H9 (cell line): ENCODE data around the gene CSNK1A1. TPM values are rescaled to one million over a fixed set of nuclear protein-coding genes. Genes with fewer than 3 reads are reported as not detected.
"Not testable (repeated sequence)": the region's sequence is repeated elsewhere in the genome, so short reads cannot be mapped to it uniquely, and the experiment has no call there.

Source experiments
- DNase-seq: peaks from one replicate; pipeline ENCODE4 v3.0.0-alpha.2; 2017
- H2AFZ ChIP-seq: one replicate; pipeline ENCODE4 v1.6.1; 2013; ENCODE audit warnings: mild to moderate bottlenecking, low read length, control low read depth, moderate library complexity
- H2AK5ac ChIP-seq: 2 replicates; pipeline ENCODE4 v1.6.1; 2013; ENCODE audit warnings: low read length, control low read depth, mixed read lengths; ENCODE audit not compliant: insufficient read length
- H2BK120ac ChIP-seq: one replicate; pipeline ENCODE4 v1.6.1; 2013; ENCODE audit warnings: low read depth, mild to moderate bottlenecking, low read length, control low read depth, inconsistent platforms; ENCODE audit not compliant: poor library complexity, severe bottlenecking
- H2BK12ac ChIP-seq: 2 replicates; pipeline ENCODE4 v1.6.1; 2013; ENCODE audit warnings: low read length, control low read depth, mixed read lengths, low read depth; ENCODE audit not compliant: insufficient read length
- H2BK15ac ChIP-seq: 2 replicates; pipeline ENCODE4 v1.6.1; 2013; ENCODE audit warnings: low read depth, low read length, control low read depth
- H2BK20ac ChIP-seq: one replicate; pipeline ENCODE4 v1.6.1; 2013; ENCODE audit warnings: low read depth, mild to moderate bottlenecking, low read length, control low read depth, inconsistent platforms; ENCODE audit not compliant: poor library complexity, severe bottlenecking
- H2BK5ac ChIP-seq: 2 replicates; pipeline ENCODE4 v1.6.1; 2013; ENCODE audit warnings: low read length, control low read depth, mixed read lengths; ENCODE audit not compliant: insufficient read length
- H3K14ac ChIP-seq: 2 replicates; pipeline ENCODE4 v1.6.1; 2013; ENCODE audit warnings: low read length, control low read depth; ENCODE audit not compliant: insufficient read depth
- H3K18ac ChIP-seq: 2 replicates; pipeline ENCODE4 v1.6.1; 2013; ENCODE audit warnings: low read depth, mild to moderate bottlenecking, mixed read lengths, low read length, control low read depth; ENCODE audit not compliant: insufficient read length
- H3K23ac ChIP-seq: 2 replicates; pipeline ENCODE4 v1.6.1; 2013; ENCODE audit warnings: low read length, control low read depth, mixed read lengths, low read depth; ENCODE audit not compliant: insufficient read length
- H3K23me2 ChIP-seq: 2 replicates; pipeline ENCODE4 v1.6.1; 2013; ENCODE audit warnings: low read depth, mild to moderate bottlenecking, mixed read lengths, low read length, control low read depth; ENCODE audit not compliant: insufficient read length, poor library complexity, severe bottlenecking
- H3K27ac ChIP-seq: 2 replicates; pipeline ENCODE4 v1.5.1; 2013; ENCODE audit warnings: low read length, control low read depth, mixed read lengths, low read depth; ENCODE audit not compliant: insufficient read length
- H3K27me3 ChIP-seq: 2 replicates; pipeline ENCODE4 v1.6.1; 2013; ENCODE audit warnings: low read length, control low read depth, inconsistent platforms; ENCODE audit not compliant: insufficient read depth
- H3K4ac ChIP-seq: 2 replicates; pipeline ENCODE4 v1.6.1; 2013; ENCODE audit warnings: low read depth, mild to moderate bottlenecking, control low read depth, inconsistent platforms, low read length, moderate library complexity
- H3K4me1 ChIP-seq: 2 replicates; pipeline ENCODE4 v1.6.1; 2013; ENCODE audit warnings: low read length, control low read depth, inconsistent platforms; ENCODE audit not compliant: insufficient read depth
- H3K4me2 ChIP-seq: 2 replicates; pipeline ENCODE4 v1.6.1; 2013; ENCODE audit warnings: low read length, control low read depth, mixed read lengths; ENCODE audit not compliant: insufficient read length, insufficient read depth
- H3K56ac ChIP-seq: 2 replicates; pipeline ENCODE4 v1.6.1; 2013; ENCODE audit warnings: low read depth, mild to moderate bottlenecking, mixed read lengths, low read length, control low read depth; ENCODE audit not compliant: insufficient read length
- H3K79me1 ChIP-seq: 2 replicates; pipeline ENCODE4 v1.6.1; 2013; ENCODE audit warnings: low read depth, mild to moderate bottlenecking, moderate library complexity, low read length, control low read depth, inconsistent platforms; ENCODE audit not compliant: insufficient read depth, poor library complexity, severe bottlenecking
- H3K79me2 ChIP-seq: 2 replicates; pipeline ENCODE4 v1.6.1; 2013; ENCODE audit warnings: low read length, control low read depth, inconsistent platforms; ENCODE audit not compliant: insufficient read depth
- H3K9ac ChIP-seq: 2 replicates; pipeline ENCODE4 v1.6.1; 2013; ENCODE audit warnings: low read length, control low read depth, mixed read lengths; ENCODE audit not compliant: insufficient read length; ENCODE audit errors: extremely low read depth
- H3K9me3 ChIP-seq: one replicate; pipeline ENCODE4 v1.6.1; 2013; ENCODE audit warnings: low read depth, low read length, inconsistent platforms; ENCODE audit not compliant: control insufficient read depth
- H3T11ph ChIP-seq: one replicate; pipeline ENCODE4 v1.6.1; 2013; ENCODE audit warnings: mild to moderate bottlenecking, low read length, control low read depth, inconsistent platforms
- H4K20me1 ChIP-seq: one replicate; pipeline ENCODE4 v1.6.1; 2013; ENCODE audit not compliant: control insufficient read depth, insufficient read length, insufficient read depth
- H4K5ac ChIP-seq: 2 replicates; pipeline ENCODE4 v1.6.1; 2013; ENCODE audit warnings: low read depth, mild to moderate bottlenecking, mixed read lengths, low read length, control low read depth; ENCODE audit not compliant: insufficient read length
- H4K8ac ChIP-seq: replicated peaks from 2 replicates; pipeline ENCODE4 v1.6.1; 2013; ENCODE audit warnings: low read length, control low read depth, mixed read lengths, low read depth; ENCODE audit not compliant: insufficient read length
- H4K91ac ChIP-seq: 2 replicates; pipeline ENCODE4 v1.6.1; 2013; ENCODE audit warnings: low read depth, mild to moderate bottlenecking, moderate library complexity, mixed read lengths, low read length, control low read depth; ENCODE audit not compliant: insufficient read length
- H3K27ac Mint-ChIP-seq, 3 experiments: 2 replicates in 2 of 3; 3 replicates in 1 of 3; pipeline ENCODE4 v1.8.0; 2020 to 2021; ENCODE audit warnings: mixed read lengths in 3 of 3, mild to moderate bottlenecking in 1 of 3, moderate library complexity in 1 of 3
- H3K27me3 Mint-ChIP-seq: 2 replicates; pipeline ENCODE4 v1.8.0; 2021; ENCODE audit warnings: low read depth, mild to moderate bottlenecking, moderate library complexity, mixed read lengths
- H3K36me3 Mint-ChIP-seq, 3 experiments: 2 replicates in 2 of 3; 3 replicates in 1 of 3; pipeline ENCODE4 v1.8.0; 2020 to 2021; ENCODE audit warnings: low read depth in 3 of 3, mixed read lengths in 3 of 3; ENCODE audit not compliant: insufficient read depth in 1 of 3
- H3K4me1 Mint-ChIP-seq, 2 experiments: 2 replicates each; pipeline ENCODE4 v1.8.0; 2020; ENCODE audit warnings: mixed read lengths in 2 of 2
- H3K4me3 Mint-ChIP-seq, 2 experiments: 2 replicates in 1 of 2; 3 replicates in 1 of 2; pipeline ENCODE4 v1.8.0; 2020 to 2021; ENCODE audit warnings: mild to moderate bottlenecking in 2 of 2, mixed read lengths in 2 of 2, moderate library complexity in 1 of 2
- H3K9me3 Mint-ChIP-seq, 2 experiments: 2 replicates in 1 of 2; 3 replicates in 1 of 2; pipeline ENCODE4 v1.8.0; 2020; ENCODE audit warnings: mild to moderate bottlenecking in 2 of 2, mixed read lengths in 2 of 2, moderate library complexity in 1 of 2
- CTCF ChIP-seq: fragments of 200-600 bp; sonication (generic); conservative IDR thresholded peaks from 3 replicates; pipeline ENCODE4 v1.8.0; 2021; ENCODE audit warnings: antibody characterized with exemption, mild to moderate bottlenecking
- WGBS: extraction: QIAGEN DNeasy Blood & Tissue Kit; methylation state at CpG from one replicate; pipeline ENCODE4 v1.1.7; 2013; ENCODE audit warnings: missing lambda C conversion rate, low lambda C conversion rate, mixed read lengths; ENCODE audit not compliant: insufficient read length; ENCODE audit errors: extremely low coverage; 5-methylcytosine and 5-hydroxymethylcytosine counted together
- total RNA-seq: library from RNA; stranded (reverse); gene quantifications from 2 replicates; pipeline ENCODE4 v1.2.1, GENCODE V29; 2021

The CSNK1A1 gene
- total RNA-seq, 1 experiment from 2014 or later, result 310 TPM

DNA sequence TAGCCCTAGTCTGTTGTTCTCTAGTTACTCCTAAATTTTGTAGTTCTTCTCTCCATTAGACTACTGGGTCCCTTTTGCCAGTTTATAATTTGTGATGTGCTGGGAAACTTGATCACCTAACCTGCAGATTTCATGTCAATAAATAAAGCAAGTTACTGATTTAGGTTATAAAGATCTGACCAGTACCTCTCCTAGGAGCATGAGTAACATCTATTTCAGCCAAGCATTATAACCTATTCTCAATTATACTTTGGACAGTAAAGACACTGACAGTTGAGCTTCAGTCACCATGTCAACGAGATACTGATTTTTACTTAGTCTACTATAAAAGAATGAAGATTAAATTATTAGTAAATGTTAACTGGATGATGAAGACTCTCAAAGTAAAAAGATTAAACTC is 36.7 kb downstream of the CSNK1A1 start:
- Histone ChIP-seq H2AK5ac (no peak overlapping the region), H2BK20ac (no peak overlapping the region), H3K4ac (no peak overlapping the region), H3K79me1 (no peaks in the 10 kb centered on the region), H3K4me2 (no peak overlapping the region), H2BK120ac (no peak overlapping the region), H3K9ac (no peak overlapping the region), H2BK15ac (no peak overlapping the region), H3K9me3 (no peaks in the 10 kb centered on the region), H3K79me2 (peaks cover 10% of the 10 kb centered on the region; the same call in 1 of the 2 replicates), H3K14ac (no peak overlapping the region), H4K5ac (no peak overlapping the region), H4K91ac (no peak overlapping the region), H3K27ac (no peak overlapping the region), H4K20me1 (no peaks in the 10 kb centered on the region), H2AFZ (no peak overlapping the region), H3K23ac (no peak overlapping the region), H3K27me3 (no peaks in the 10 kb centered on the region), H3K56ac (no peak overlapping the region), H3T11ph (no peak overlapping the region), H2BK12ac (no peak overlapping the region), H3K18ac (no peak overlapping the region), H3K23me2 (no peaks in the 10 kb centered on the region), H3K4me1 (no peaks in the 10 kb centered on the region; the same call in 1 of the 2 replicates), H2BK5ac (no peak overlapping the region), H4K8ac (no peak overlapping the region)
- WGBS, result no CpG with 5 or more reads among the region's 1 CpG
- H3K9me3 Mint-ChIP-seq, result no peaks in the 10 kb centered on the region
- no peak for TF ChIP-seq CTCF
- H3K4me1 Mint-ChIP-seq, result peaks cover 27 to 29% of the 10 kb centered on the region in 2 experiments
- peaks cover 15 to 70% (median 67%) of the 10 kb centered on the region in 3 experiments; a peak in 6 of 7 replicates for H3K36me3 Mint-ChIP-seq
- no peaks in the 10 kb centered on the region for H3K27me3 Mint-ChIP-seq
- H3K27ac Mint-ChIP-seq, result peak overlapping the region in 1 of 3 experiments; percentile 84; a peak in 2 of 7 replicates
- DNase-seq, result no peak
- H3K4me3 Mint-ChIP-seq, result no peak overlapping the region

- not testable (repeated sequence) for H3K79me2 ChIP-seq, H3K23ac ChIP-seq, H3K18ac ChIP-seq, H3K14ac ChIP-seq, H4K20me1 ChIP-seq, H3K4ac ChIP-seq, H3K79me1 ChIP-seq, H2AFZ ChIP-seq, H3K56ac ChIP-seq, H2AK5ac ChIP-seq, H3K4me3 Mint-ChIP-seq, H4K8ac ChIP-seq, H3K27ac Mint-ChIP-seq, H4K91ac ChIP-seq, DNase-seq, H3T11ph ChIP-seq, H2BK5ac ChIP-seq, H2BK15ac ChIP-seq, H3K9me3 ChIP-seq, H3K27me3 Mint-ChIP-seq, H3K4me1 ChIP-seq, H4K5ac ChIP-seq, H2BK120ac ChIP-seq, H3K9me3 Mint-ChIP-seq, H3K27ac ChIP-seq, H3K27me3 ChIP-seq, H3K9ac ChIP-seq, H2BK12ac ChIP-seq, H3K23me2 ChIP-seq, H2BK20ac ChIP-seq, H3K4me2 ChIP-seq
- H3K36me3 Mint-ChIP-seq, result peaks cover 19 to 75% (median 71%) of the 10 kb centered on the region in 3 experiments; a peak in 6 of 7 replicates
- WGBS, result no CpG with 5 or more reads among the region's 11 CpGs
- peaks cover 17 to 20% of the 10 kb centered on the region in 2 experiments for H3K4me1 Mint-ChIP-seq
Observed at GRCh38 chr5:149513372-149513947, 37.8 kb downstream of the CSNK1A1 start.
